Measurements from ENCODE around the gene RHBDL3.

The RHBDL3 gene

DNA sequence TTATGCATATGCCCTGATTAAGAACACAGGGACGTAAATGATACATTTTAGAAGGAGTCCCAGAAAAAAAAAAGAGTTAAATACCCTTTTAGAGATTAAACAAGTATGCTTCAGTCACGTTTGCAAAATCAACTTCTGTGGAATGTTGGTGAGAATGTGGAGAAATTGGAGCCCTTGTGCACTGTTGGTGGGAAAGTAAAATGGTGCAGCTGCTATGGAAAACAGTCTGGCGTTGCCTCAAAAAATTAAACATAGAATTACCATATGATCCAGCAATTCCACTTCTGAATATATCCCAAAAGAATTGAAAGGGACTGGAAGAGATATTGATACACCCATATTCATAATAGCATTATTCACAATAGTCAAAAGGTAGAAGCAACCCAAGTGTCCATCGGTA lies 26.5 kb downstream of the RHBDL3 start:
- Mint-ChIP-seq H3K9me3 (no peaks in the 10 kb centered on the region), H3K4me3 (no peak overlapping the region), H3K27ac (no peak overlapping the region), H3K4me1 (ENCODE audit: low read depth) (peaks cover 2% of the 10 kb centered on the region), H3K36me3 (ENCODE audit: low read depth) (no peaks in the 10 kb centered on the region), H3K27me3 (ENCODE audit: low read depth) (peaks cover 3% of the 10 kb centered on the region)

- H3K4me1 Mint-ChIP-seq (ENCODE audit: low read depth), result peaks cover 2% of the 10 kb centered on the region
- H3K27me3 Mint-ChIP-seq (ENCODE audit: low read depth), result no peaks in the 10 kb centered on the region
- H3K9me3 Mint-ChIP-seq, result no peaks in the 10 kb centered on the region
- no peaks in the 10 kb centered on the region for H3K36me3 Mint-ChIP-seq (ENCODE audit: low read depth)
- H3K27ac Mint-ChIP-seq, result no peak overlapping the region
- H3K4me3 Mint-ChIP-seq, result no peak overlapping the region
These were observed 31.8 kb downstream of the RHBDL3 start for GRCh38 chr17:32297424-32297823.

DNA sequence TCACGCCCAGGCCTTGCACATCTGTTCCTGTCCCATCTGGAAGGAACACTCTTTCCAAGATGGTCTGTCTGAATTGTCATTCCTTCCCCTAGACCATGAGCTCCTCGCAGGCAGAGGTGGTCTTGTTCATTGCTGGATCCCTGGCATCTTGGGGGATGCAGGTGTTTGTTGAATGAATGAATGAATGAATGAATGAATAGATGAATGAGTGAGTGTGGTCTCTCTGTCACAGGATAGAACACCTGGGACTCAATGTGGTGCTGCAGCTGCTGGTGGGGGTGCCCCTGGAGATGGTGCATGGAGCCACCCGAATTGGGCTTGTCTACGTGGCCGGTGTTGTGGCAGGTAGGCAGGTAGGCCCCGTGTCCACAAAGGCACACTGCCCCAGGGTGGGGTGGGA lies 32.2 kb downstream of the RHBDL3 start:
- no peak overlapping the region for H3K4me3 Mint-ChIP-seq
- H3K9me3 Mint-ChIP-seq, result no peaks in the 10 kb centered on the region
- H3K27me3 Mint-ChIP-seq (ENCODE audit: low read depth), result no peaks in the 10 kb centered on the region
- H3K4me1 Mint-ChIP-seq (ENCODE audit: low read depth), result peaks cover 2% of the 10 kb centered on the region
- no peak overlapping the region for H3K27ac Mint-ChIP-seq
- no peaks in the 10 kb centered on the region for H3K36me3 Mint-ChIP-seq (ENCODE audit: low read depth)

GRCh38 chr17:32298298-32298697 lies 32.7 kb downstream of the RHBDL3 start:
- Mint-ChIP-seq H3K4me3 (no peak overlapping the region), H3K4me1 (ENCODE audit: low read depth) (peaks cover 2% of the 10 kb centered on the region), H3K27me3 (ENCODE audit: low read depth) (no peaks in the 10 kb centered on the region), H3K9me3 (no peaks in the 10 kb centered on the region), H3K27ac (no peak overlapping the region), H3K36me3 (ENCODE audit: low read depth) (no peaks in the 10 kb centered on the region)

- H3K27me3 Mint-ChIP-seq (ENCODE audit: low read depth), result peaks cover 2% of the 10 kb centered on the region
- no peaks in the 10 kb centered on the region for H3K36me3 Mint-ChIP-seq (ENCODE audit: low read depth)
- no peak overlapping the region for H3K27ac Mint-ChIP-seq
- peaks cover 2% of the 10 kb centered on the region for H3K4me1 Mint-ChIP-seq (ENCODE audit: low read depth)
- no peak overlapping the region for H3K4me3 Mint-ChIP-seq
- H3K9me3 Mint-ChIP-seq, result no peaks in the 10 kb centered on the region
These were observed 33.3 kb downstream of the RHBDL3 start for GRCh38 chr17:32298721-32299579.

DNA sequence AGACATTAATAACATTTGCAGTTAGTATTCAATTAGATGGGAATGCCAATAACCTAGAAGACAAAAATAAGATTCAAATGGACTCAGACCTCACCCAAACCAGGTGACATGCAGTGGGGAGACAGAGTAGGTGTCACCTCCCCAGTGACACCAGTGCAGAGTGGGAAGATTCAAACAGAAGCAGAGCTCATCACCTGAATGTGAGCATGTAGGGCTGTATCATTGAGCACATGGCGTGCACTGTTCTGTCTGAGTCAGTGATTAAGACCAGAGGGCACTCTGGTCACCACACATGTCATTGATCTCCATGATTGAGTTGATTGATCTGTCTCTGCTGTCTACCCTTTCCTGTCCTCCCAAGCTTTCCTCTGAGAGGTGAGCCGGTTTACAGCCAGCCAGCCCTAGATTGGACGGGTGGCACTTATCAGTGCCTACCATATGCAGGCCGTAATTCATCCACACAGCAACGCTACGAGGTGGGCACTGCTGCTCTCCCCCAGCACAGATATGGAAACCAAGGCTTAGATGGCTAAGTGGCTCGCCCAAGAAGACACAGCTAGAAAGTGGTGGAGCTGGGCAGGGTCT lies 34.0 kb downstream of the RHBDL3 start:
- H3K9me3 Mint-ChIP-seq, result no peaks in the 10 kb centered on the region

DNA sequence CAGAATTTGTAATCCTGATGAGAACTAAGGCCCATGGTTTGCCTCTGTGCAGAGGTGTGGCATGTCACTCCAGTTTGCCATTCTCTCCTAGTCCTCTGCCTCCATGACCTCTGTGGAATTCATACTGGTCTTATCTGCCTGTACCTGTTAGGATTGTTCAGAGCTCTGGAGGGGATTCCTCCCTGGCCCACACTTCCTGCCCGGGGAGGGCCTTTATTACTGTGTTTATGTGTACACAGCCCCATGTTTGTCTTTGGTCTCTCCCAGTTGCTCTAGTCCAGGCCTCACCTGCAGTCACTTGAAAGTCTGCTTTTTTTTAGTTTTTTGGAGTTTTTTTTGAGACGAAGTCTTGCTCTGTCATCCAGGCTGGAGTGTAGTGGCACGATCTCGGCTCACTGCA lies 36.4 kb downstream of the RHBDL3 start:
- Mint-ChIP-seq H3K27ac (no peak overlapping the region), H3K4me1 (ENCODE audit: low read depth) (no peaks in the 10 kb centered on the region), H3K4me3 (no peak overlapping the region), H3K9me3 (no peaks in the 10 kb centered on the region), H3K27me3 (ENCODE audit: low read depth) (peaks cover 6% of the 10 kb centered on the region), H3K36me3 (ENCODE audit: low read depth) (no peaks in the 10 kb centered on the region)

More for the DNA sequence above, 34.0 kb downstream of the RHBDL3 start:
- no peak overlapping the region for H3K4me3 Mint-ChIP-seq
- H3K27me3 Mint-ChIP-seq (ENCODE audit: low read depth), result peaks cover 5% of the 10 kb centered on the region
- no peak overlapping the region for H3K27ac Mint-ChIP-seq
- H3K36me3 Mint-ChIP-seq (ENCODE audit: low read depth), result no peaks in the 10 kb centered on the region
- H3K4me1 Mint-ChIP-seq (ENCODE audit: low read depth), result no peaks in the 10 kb centered on the region

DNA sequence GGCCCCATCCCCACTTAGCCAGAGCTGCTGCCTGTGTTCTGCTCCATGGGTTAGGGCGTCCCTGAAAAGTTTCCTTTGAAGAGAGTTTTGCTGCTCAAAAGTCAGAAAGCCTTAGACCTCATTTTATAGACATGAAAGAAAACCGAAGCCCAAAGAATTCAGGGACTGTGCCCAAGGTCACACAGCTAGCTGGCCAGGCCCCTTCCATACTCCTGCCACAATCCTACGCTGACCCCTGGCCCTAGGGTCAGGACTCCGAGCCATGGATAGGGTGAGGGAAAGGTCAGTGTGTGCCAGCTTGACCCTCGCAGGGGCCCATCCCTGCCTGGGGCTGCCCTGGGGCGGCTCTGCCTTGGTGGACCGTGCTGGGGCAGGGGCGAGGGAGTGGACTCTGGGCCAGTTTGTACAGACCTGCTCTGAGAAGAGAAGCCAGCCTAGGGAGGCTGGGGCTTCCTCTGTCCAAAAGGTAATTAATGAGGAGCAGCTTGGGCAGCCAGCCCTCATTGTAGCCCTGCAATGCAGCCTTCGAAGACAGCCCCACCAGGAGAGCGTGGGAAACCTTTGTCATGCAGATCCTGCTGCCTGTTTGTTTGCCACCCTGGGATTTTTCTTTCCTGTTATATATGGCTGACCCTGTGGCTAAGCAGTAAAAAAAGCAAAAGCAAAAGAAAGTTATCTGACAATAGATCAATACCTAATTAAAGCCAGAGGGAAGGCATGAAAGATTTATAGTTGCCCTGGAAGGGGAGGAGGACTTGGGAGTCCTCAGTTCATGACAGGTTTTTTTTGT lies 37.4 kb downstream of the RHBDL3 start:
- no peak overlapping the region for H3K27ac Mint-ChIP-seq
- H3K9me3 Mint-ChIP-seq, result no peaks in the 10 kb centered on the region
- no peaks in the 10 kb centered on the region for H3K4me1 Mint-ChIP-seq (ENCODE audit: low read depth)
- H3K4me3 Mint-ChIP-seq, result no peak overlapping the region
- H3K36me3 Mint-ChIP-seq (ENCODE audit: low read depth), result no peaks in the 10 kb centered on the region
- H3K27me3 Mint-ChIP-seq (ENCODE audit: low read depth), result peaks cover 16% of the 10 kb centered on the region

GRCh38 chr17:32303781-32304288 lies 38.2 kb downstream of the RHBDL3 start:
- H3K4me1 Mint-ChIP-seq (ENCODE audit: low read depth), result no peaks in the 10 kb centered on the region
- H3K4me3 Mint-ChIP-seq, result no peak overlapping the region
- no peak overlapping the region for H3K27ac Mint-ChIP-seq
- peaks cover 21% of the 10 kb centered on the region for H3K27me3 Mint-ChIP-seq (ENCODE audit: low read depth)
- H3K36me3 Mint-ChIP-seq (ENCODE audit: low read depth), result no peaks in the 10 kb centered on the region
- H3K9me3 Mint-ChIP-seq, result no peaks in the 10 kb centered on the region

- no peaks in the 10 kb centered on the region for H3K9me3 Mint-ChIP-seq
- H3K27ac Mint-ChIP-seq, result no peak overlapping the region
- no peak overlapping the region for H3K4me3 Mint-ChIP-seq
- no peaks in the 10 kb centered on the region for H3K36me3 Mint-ChIP-seq (ENCODE audit: low read depth)
- H3K4me1 Mint-ChIP-seq (ENCODE audit: low read depth), result no peaks in the 10 kb centered on the region
- H3K27me3 Mint-ChIP-seq (ENCODE audit: low read depth), result peaks cover 28% of the 10 kb centered on the region
These were observed 39.4 kb downstream of the RHBDL3 start for GRCh38 chr17:32305049-32305448.

- no peak overlapping the region for H3K27ac Mint-ChIP-seq
- peaks cover 29% of the 10 kb centered on the region for H3K27me3 Mint-ChIP-seq (ENCODE audit: low read depth)
- no peaks in the 10 kb centered on the region for H3K36me3 Mint-ChIP-seq (ENCODE audit: low read depth)
- no peaks in the 10 kb centered on the region for H3K9me3 Mint-ChIP-seq
- no peaks in the 10 kb centered on the region for H3K4me1 Mint-ChIP-seq (ENCODE audit: low read depth)
- H3K4me3 Mint-ChIP-seq, result no peak overlapping the region
These were observed 42.0 kb downstream of the RHBDL3 start for GRCh38 chr17:32307658-32308057.

- Mint-ChIP-seq H3K9me3 (no peaks in the 10 kb centered on the region), H3K36me3 (ENCODE audit: low read depth) (no peaks in the 10 kb centered on the region), H3K27me3 (ENCODE audit: low read depth) (peaks cover 37% of the 10 kb centered on the region), H3K4me3 (no peak overlapping the region), H3K27ac (no peak overlapping the region), H3K4me1 (ENCODE audit: low read depth) (no peaks in the 10 kb centered on the region)
These were observed 45.5 kb downstream of the RHBDL3 start for GRCh38 chr17:32311028-32311536.

GRCh38 chr17:32314636-32315035 lies 49.0 kb downstream of the RHBDL3 start:
- Mint-ChIP-seq H3K36me3 (ENCODE audit: low read depth) (no peaks in the 10 kb centered on the region), H3K27ac (no peak overlapping the region), H3K4me1 (ENCODE audit: low read depth) (peaks cover 4% of the 10 kb centered on the region), H3K4me3 (no peak overlapping the region), H3K9me3 (no peaks in the 10 kb centered on the region), H3K27me3 (ENCODE audit: low read depth) (peaks cover 31% of the 10 kb centered on the region)

GRCh38 chr17:32315171-32315570 lies 49.5 kb downstream of the RHBDL3 start:
- no peaks in the 10 kb centered on the region for H3K36me3 Mint-ChIP-seq (ENCODE audit: low read depth)
- no peaks in the 10 kb centered on the region for H3K9me3 Mint-ChIP-seq
- peaks cover 26% of the 10 kb centered on the region for H3K27me3 Mint-ChIP-seq (ENCODE audit: low read depth)
- no peak overlapping the region for H3K4me3 Mint-ChIP-seq
- H3K4me1 Mint-ChIP-seq (ENCODE audit: low read depth), result peaks cover 6% of the 10 kb centered on the region
- no peak overlapping the region for H3K27ac Mint-ChIP-seq
